H9 (cell line): Measurements from ENCODE around the gene LRRC71. TPM values are rescaled to one million over a fixed set of nuclear protein-coding genes. Genes with fewer than 3 reads are reported as not detected.

Experiments
- DNase-seq: peaks from one replicate; pipeline ENCODE4 v3.0.0-alpha.2; 2017
- H2AFZ ChIP-seq: one replicate; pipeline ENCODE4 v1.6.1; 2013; ENCODE audit warnings: mild to moderate bottlenecking, low read length, control low read depth, moderate library complexity
- H2AK5ac ChIP-seq: 2 replicates; pipeline ENCODE4 v1.6.1; 2013; ENCODE audit warnings: low read length, control low read depth, mixed read lengths; ENCODE audit not compliant: insufficient read length
- H2BK120ac ChIP-seq: one replicate; pipeline ENCODE4 v1.6.1; 2013; ENCODE audit warnings: low read depth, mild to moderate bottlenecking, low read length, control low read depth, inconsistent platforms; ENCODE audit not compliant: poor library complexity, severe bottlenecking
- H2BK12ac ChIP-seq: 2 replicates; pipeline ENCODE4 v1.6.1; 2013; ENCODE audit warnings: low read length, control low read depth, mixed read lengths, low read depth; ENCODE audit not compliant: insufficient read length
- H2BK15ac ChIP-seq: 2 replicates; pipeline ENCODE4 v1.6.1; 2013; ENCODE audit warnings: low read depth, low read length, control low read depth
- H2BK20ac ChIP-seq: one replicate; pipeline ENCODE4 v1.6.1; 2013; ENCODE audit warnings: low read depth, mild to moderate bottlenecking, low read length, control low read depth, inconsistent platforms; ENCODE audit not compliant: poor library complexity, severe bottlenecking
- H2BK5ac ChIP-seq: 2 replicates; pipeline ENCODE4 v1.6.1; 2013; ENCODE audit warnings: low read length, control low read depth, mixed read lengths; ENCODE audit not compliant: insufficient read length
- H3K14ac ChIP-seq: 2 replicates; pipeline ENCODE4 v1.6.1; 2013; ENCODE audit warnings: low read length, control low read depth; ENCODE audit not compliant: insufficient read depth
- H3K18ac ChIP-seq: 2 replicates; pipeline ENCODE4 v1.6.1; 2013; ENCODE audit warnings: low read depth, mild to moderate bottlenecking, mixed read lengths, low read length, control low read depth; ENCODE audit not compliant: insufficient read length
- H3K23ac ChIP-seq: 2 replicates; pipeline ENCODE4 v1.6.1; 2013; ENCODE audit warnings: low read length, control low read depth, mixed read lengths, low read depth; ENCODE audit not compliant: insufficient read length
- H3K23me2 ChIP-seq: 2 replicates; pipeline ENCODE4 v1.6.1; 2013; ENCODE audit warnings: low read depth, mild to moderate bottlenecking, mixed read lengths, low read length, control low read depth; ENCODE audit not compliant: insufficient read length, poor library complexity, severe bottlenecking
- H3K27ac ChIP-seq: 2 replicates; pipeline ENCODE4 v1.5.1; 2013; ENCODE audit warnings: low read length, control low read depth, mixed read lengths, low read depth; ENCODE audit not compliant: insufficient read length
- H3K27me3 ChIP-seq: 2 replicates; pipeline ENCODE4 v1.6.1; 2013; ENCODE audit warnings: low read length, control low read depth, inconsistent platforms; ENCODE audit not compliant: insufficient read depth
- H3K4ac ChIP-seq: 2 replicates; pipeline ENCODE4 v1.6.1; 2013; ENCODE audit warnings: low read depth, mild to moderate bottlenecking, control low read depth, inconsistent platforms, low read length, moderate library complexity
- H3K4me1 ChIP-seq: 2 replicates; pipeline ENCODE4 v1.6.1; 2013; ENCODE audit warnings: low read length, control low read depth, inconsistent platforms; ENCODE audit not compliant: insufficient read depth
- H3K4me2 ChIP-seq: 2 replicates; pipeline ENCODE4 v1.6.1; 2013; ENCODE audit warnings: low read length, control low read depth, mixed read lengths; ENCODE audit not compliant: insufficient read length, insufficient read depth
- H3K56ac ChIP-seq: 2 replicates; pipeline ENCODE4 v1.6.1; 2013; ENCODE audit warnings: low read depth, mild to moderate bottlenecking, mixed read lengths, low read length, control low read depth; ENCODE audit not compliant: insufficient read length
- H3K79me1 ChIP-seq: 2 replicates; pipeline ENCODE4 v1.6.1; 2013; ENCODE audit warnings: low read depth, mild to moderate bottlenecking, moderate library complexity, low read length, control low read depth, inconsistent platforms; ENCODE audit not compliant: insufficient read depth, poor library complexity, severe bottlenecking
- H3K79me2 ChIP-seq: 2 replicates; pipeline ENCODE4 v1.6.1; 2013; ENCODE audit warnings: low read length, control low read depth, inconsistent platforms; ENCODE audit not compliant: insufficient read depth
- H3K9ac ChIP-seq: 2 replicates; pipeline ENCODE4 v1.6.1; 2013; ENCODE audit warnings: low read length, control low read depth, mixed read lengths; ENCODE audit not compliant: insufficient read length; ENCODE audit errors: extremely low read depth
- H3K9me3 ChIP-seq: one replicate; pipeline ENCODE4 v1.6.1; 2013; ENCODE audit warnings: low read depth, low read length, inconsistent platforms; ENCODE audit not compliant: control insufficient read depth
- H3T11ph ChIP-seq: one replicate; pipeline ENCODE4 v1.6.1; 2013; ENCODE audit warnings: mild to moderate bottlenecking, low read length, control low read depth, inconsistent platforms
- H4K20me1 ChIP-seq: one replicate; pipeline ENCODE4 v1.6.1; 2013; ENCODE audit not compliant: control insufficient read depth, insufficient read length, insufficient read depth
- H4K5ac ChIP-seq: 2 replicates; pipeline ENCODE4 v1.6.1; 2013; ENCODE audit warnings: low read depth, mild to moderate bottlenecking, mixed read lengths, low read length, control low read depth; ENCODE audit not compliant: insufficient read length
- H4K8ac ChIP-seq: replicated peaks from 2 replicates; pipeline ENCODE4 v1.6.1; 2013; ENCODE audit warnings: low read length, control low read depth, mixed read lengths, low read depth; ENCODE audit not compliant: insufficient read length
- H4K91ac ChIP-seq: 2 replicates; pipeline ENCODE4 v1.6.1; 2013; ENCODE audit warnings: low read depth, mild to moderate bottlenecking, moderate library complexity, mixed read lengths, low read length, control low read depth; ENCODE audit not compliant: insufficient read length
- H3K27ac Mint-ChIP-seq, 3 experiments: 2 replicates in 2 of 3; 3 replicates in 1 of 3; pipeline ENCODE4 v1.8.0; 2020 to 2021; ENCODE audit warnings: mixed read lengths in 3 of 3, mild to moderate bottlenecking in 1 of 3, moderate library complexity in 1 of 3
- H3K27me3 Mint-ChIP-seq: 2 replicates; pipeline ENCODE4 v1.8.0; 2021; ENCODE audit warnings: low read depth, mild to moderate bottlenecking, moderate library complexity, mixed read lengths
- H3K36me3 Mint-ChIP-seq, 3 experiments: 2 replicates in 2 of 3; 3 replicates in 1 of 3; pipeline ENCODE4 v1.8.0; 2020 to 2021; ENCODE audit warnings: low read depth in 3 of 3, mixed read lengths in 3 of 3; ENCODE audit not compliant: insufficient read depth in 1 of 3
- H3K4me1 Mint-ChIP-seq, 2 experiments: 2 replicates each; pipeline ENCODE4 v1.8.0; 2020; ENCODE audit warnings: mixed read lengths in 2 of 2
- H3K4me3 Mint-ChIP-seq, 2 experiments: 2 replicates in 1 of 2; 3 replicates in 1 of 2; pipeline ENCODE4 v1.8.0; 2020 to 2021; ENCODE audit warnings: mild to moderate bottlenecking in 2 of 2, mixed read lengths in 2 of 2, moderate library complexity in 1 of 2
- H3K9me3 Mint-ChIP-seq, 2 experiments: 2 replicates in 1 of 2; 3 replicates in 1 of 2; pipeline ENCODE4 v1.8.0; 2020; ENCODE audit warnings: mild to moderate bottlenecking in 2 of 2, mixed read lengths in 2 of 2, moderate library complexity in 1 of 2
- WGBS: extraction: QIAGEN DNeasy Blood & Tissue Kit; methylation state at CpG from one replicate; pipeline ENCODE4 v1.1.7; 2013; ENCODE audit warnings: missing lambda C conversion rate, low lambda C conversion rate, mixed read lengths; ENCODE audit not compliant: insufficient read length; ENCODE audit errors: extremely low coverage; 5-methylcytosine and 5-hydroxymethylcytosine counted together
- total RNA-seq: library from RNA; stranded (reverse); gene quantifications from 2 replicates; pipeline ENCODE4 v1.2.1, GENCODE V29; 2021
- TF ChIP-seq, protein P1 (sequence below): fragments of 200-600 bp; sonication (generic); conservative IDR thresholded peaks from 3 replicates; pipeline ENCODE4 v1.8.0; 2021; ENCODE audit warnings: antibody characterized with exemption, mild to moderate bottlenecking

LRRC71 gene
- total RNA-seq, 1 experiment from 2014 or later = not detected

- Histone ChIP-seq H3K14ac (no peak overlapping the region), H2BK5ac (no peak overlapping the region), H3K9ac (no peak overlapping the region), H3K23me2 (no peaks in the 10 kb centered on the region), H4K5ac (no peak overlapping the region), H2AK5ac (no peak overlapping the region), H3K79me2 (no peaks in the 10 kb centered on the region), H3K18ac (no peak overlapping the region), H3K23ac (no peak overlapping the region), H4K91ac (no peak overlapping the region), H3K4ac (no peak overlapping the region), H4K20me1 (no peaks in the 10 kb centered on the region), H4K8ac (no peak overlapping the region), H2AFZ (no peak overlapping the region), H3K4me2 (peak overlapping the region; percentile 58), H3T11ph (no peak overlapping the region), H3K9me3 (no peaks in the 10 kb centered on the region), H3K4me1 (no peaks in the 10 kb centered on the region), H3K79me1 (no peaks in the 10 kb centered on the region), H3K27me3 (no peaks in the 10 kb centered on the region), H2BK12ac (no peak overlapping the region), H3K56ac (no peak overlapping the region), H2BK20ac (no peak overlapping the region), H3K27ac (no peak overlapping the region), H2BK120ac (no peak overlapping the region), H2BK15ac (no peak overlapping the region)
- WGBS = no CpG with 5 or more reads among the region's 18 CpGs
- TF ChIP-seq, protein P1, sequence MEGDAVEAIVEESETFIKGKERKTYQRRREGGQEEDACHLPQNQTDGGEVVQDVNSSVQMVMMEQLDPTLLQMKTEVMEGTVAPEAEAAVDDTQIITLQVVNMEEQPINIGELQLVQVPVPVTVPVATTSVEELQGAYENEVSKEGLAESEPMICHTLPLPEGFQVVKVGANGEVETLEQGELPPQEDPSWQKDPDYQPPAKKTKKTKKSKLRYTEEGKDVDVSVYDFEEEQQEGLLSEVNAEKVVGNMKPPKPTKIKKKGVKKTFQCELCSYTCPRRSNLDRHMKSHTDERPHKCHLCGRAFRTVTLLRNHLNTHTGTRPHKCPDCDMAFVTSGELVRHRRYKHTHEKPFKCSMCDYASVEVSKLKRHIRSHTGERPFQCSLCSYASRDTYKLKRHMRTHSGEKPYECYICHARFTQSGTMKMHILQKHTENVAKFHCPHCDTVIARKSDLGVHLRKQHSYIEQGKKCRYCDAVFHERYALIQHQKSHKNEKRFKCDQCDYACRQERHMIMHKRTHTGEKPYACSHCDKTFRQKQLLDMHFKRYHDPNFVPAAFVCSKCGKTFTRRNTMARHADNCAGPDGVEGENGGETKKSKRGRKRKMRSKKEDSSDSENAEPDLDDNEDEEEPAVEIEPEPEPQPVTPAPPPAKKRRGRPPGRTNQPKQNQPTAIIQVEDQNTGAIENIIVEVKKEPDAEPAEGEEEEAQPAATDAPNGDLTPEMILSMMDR = peak; percentile 97
- no peaks in the 10 kb centered on the region for H3K36me3 Mint-ChIP-seq
- DNase-seq = peak; percentile 81
- no peaks in the 10 kb centered on the region; a peak in 1 of 5 replicates for H3K9me3 Mint-ChIP-seq
- peak overlapping the region; percentile 36 to 74 for H3K4me3 Mint-ChIP-seq
- peaks cover 8 to 24% of the 10 kb centered on the region in 2 experiments for H3K4me1 Mint-ChIP-seq
- H3K27ac Mint-ChIP-seq = no peak overlapping the region
- peaks cover 32% of the 10 kb centered on the region for H3K27me3 Mint-ChIP-seq
Observed at GRCh38 chr1:156910309-156910782, 10.1 kb upstream of the LRRC71 start.
